Measurements from ENCODE around the gene ADAR. TPM values are rescaled to one million over a fixed set of nuclear protein-coding genes. Genes with fewer than 3 reads are reported as not detected.

ADAR gene
- total and polyA plus RNA-seq, 8 donors, result 136 to 197 (median 151) TPM

DNA sequence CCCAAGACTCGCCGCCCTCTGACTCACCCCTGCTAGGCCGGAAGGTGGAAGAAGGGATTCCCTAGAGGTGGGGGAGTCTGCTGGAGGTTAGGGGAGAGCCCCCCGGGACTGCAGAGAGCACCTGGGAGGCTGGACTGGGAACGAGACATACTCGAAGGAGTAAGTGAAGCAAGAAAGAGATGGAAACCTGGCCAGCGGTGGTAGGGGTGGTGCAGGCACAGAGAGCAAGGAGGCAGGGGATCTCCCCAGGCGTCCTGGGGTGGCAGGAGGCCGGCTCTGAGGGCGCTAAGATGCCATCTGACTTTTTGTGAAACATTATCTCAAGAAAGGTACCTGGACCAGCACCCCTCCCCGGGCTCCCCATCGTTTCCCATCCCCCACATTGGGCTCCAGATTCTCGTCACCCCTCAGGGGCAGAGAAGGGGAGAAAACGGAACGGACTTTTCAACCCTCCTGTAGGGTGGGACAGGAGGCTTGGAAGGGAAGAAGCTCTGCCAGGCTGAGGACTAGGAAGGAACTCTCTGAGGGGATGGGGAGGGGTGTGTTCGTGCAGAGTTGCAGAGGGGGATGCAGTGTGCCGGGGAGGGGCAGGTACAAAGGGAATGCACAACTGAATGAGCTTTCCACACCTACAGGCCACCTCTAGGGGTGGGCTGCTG is 39.7 kb downstream of the ADAR start:
- intact Hi-C loops (cut with DNase I), result loop anchor here in 1 of 2 donors (10.0 kb wide), 1 partner anchor 307 kb away; the partner anchor contains the start of gene KCNN3
- Histone ChIP-seq H3K27ac (no peak overlapping the region), H3K9me3 (no peaks in the 10 kb centered on the region), H3K27me3 (peaks cover 12 to 50% of the 10 kb centered on the region in 2 donors), H3K36me3 (no peaks in the 10 kb centered on the region), H3K4me1 (peaks cover 3 to 9% of the 10 kb centered on the region in 2 donors), H3K4me3 (no peak overlapping the region)
- TF ChIP-seq, protein P1, sequence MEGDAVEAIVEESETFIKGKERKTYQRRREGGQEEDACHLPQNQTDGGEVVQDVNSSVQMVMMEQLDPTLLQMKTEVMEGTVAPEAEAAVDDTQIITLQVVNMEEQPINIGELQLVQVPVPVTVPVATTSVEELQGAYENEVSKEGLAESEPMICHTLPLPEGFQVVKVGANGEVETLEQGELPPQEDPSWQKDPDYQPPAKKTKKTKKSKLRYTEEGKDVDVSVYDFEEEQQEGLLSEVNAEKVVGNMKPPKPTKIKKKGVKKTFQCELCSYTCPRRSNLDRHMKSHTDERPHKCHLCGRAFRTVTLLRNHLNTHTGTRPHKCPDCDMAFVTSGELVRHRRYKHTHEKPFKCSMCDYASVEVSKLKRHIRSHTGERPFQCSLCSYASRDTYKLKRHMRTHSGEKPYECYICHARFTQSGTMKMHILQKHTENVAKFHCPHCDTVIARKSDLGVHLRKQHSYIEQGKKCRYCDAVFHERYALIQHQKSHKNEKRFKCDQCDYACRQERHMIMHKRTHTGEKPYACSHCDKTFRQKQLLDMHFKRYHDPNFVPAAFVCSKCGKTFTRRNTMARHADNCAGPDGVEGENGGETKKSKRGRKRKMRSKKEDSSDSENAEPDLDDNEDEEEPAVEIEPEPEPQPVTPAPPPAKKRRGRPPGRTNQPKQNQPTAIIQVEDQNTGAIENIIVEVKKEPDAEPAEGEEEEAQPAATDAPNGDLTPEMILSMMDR (IDR thresholded peaks at IDR 0.05), result no peak
- ATAC-seq (no peak), DNase-seq (no peak)

- Histone ChIP-seq H3K4me3 (no peak within 1 kb of the TSS), H3K27me3 (peaks cover 12 to 45% of the 10 kb centered on the region in 2 donors), H3K36me3 (no peaks in the 10 kb centered on the region), H3K9me3 (no peaks in the 10 kb centered on the region), H3K4me1 (peaks cover 3 to 9% of the 10 kb centered on the region in 2 donors), H3K27ac (no peak within 1 kb of the TSS)
- DNase-seq (peak; percentile 36 to 94 (median 59)), ATAC-seq (peak; percentile 100)
- intact Hi-C loops (cut with DNase I), result loop anchor here in 1 of 2 donors (10.0 kb wide), 1 partner anchor 307 kb away; the partner anchor contains the start of gene KCNN3
- TF ChIP-seq, protein P1 (IDR thresholded peaks at IDR 0.05), result no peak
Observed at GRCh38 chr1:154567386-154568156, 40.4 kb downstream of the ADAR start, which contains the start of gene CHRNB2. TSS of gene CHRNB2 (plus strand) at chr1:154567778. CDS start at chr1:154568045, 267 bp downstream.

- H3K4me3 ChIP-seq, result no peak overlapping the region
- no peaks in the 10 kb centered on the region for H3K9me3 ChIP-seq
- DNase-seq (no peak), ATAC-seq (no peak)
- H3K27me3 ChIP-seq, result peaks cover 12 to 45% of the 10 kb centered on the region in 2 donors
- intact Hi-C loops (cut with DNase I), result loop anchor here in 1 of 2 donors (10.0 kb wide), 1 partner anchor 309 kb away; the partner anchor contains the start of gene KCNN3
- TF ChIP-seq, protein P1 (IDR thresholded peaks at IDR 0.05), result no peak
- no peak overlapping the region for H3K27ac ChIP-seq
- H3K4me1 ChIP-seq, result peaks cover 3 to 9% of the 10 kb centered on the region in 2 donors
- H3K36me3 ChIP-seq, result no peaks in the 10 kb centered on the region
Observed at GRCh38 chr1:154565876-154566275, 42.1 kb downstream of the ADAR start.

- peak overlapping the region; percentile 41 to 92 for H3K4me3 ChIP-seq
- H3K27ac ChIP-seq, result peak overlapping the region; percentile 88 to 93
- ATAC-seq (peak; percentile 86), DNase-seq (peak; percentile 83 to 92 (median 88))
- intact Hi-C loops (cut with DNase I), result loop anchor here in 1 of 2 donors (10.0 kb wide), 1 partner anchor 315 kb away; the partner anchor contains the start of gene KCNN3
- TF ChIP-seq, protein P1 (IDR thresholded peaks at IDR 0.05), result peak; percentile 95 to 96
- no peaks in the 10 kb centered on the region for H3K27me3 ChIP-seq
- peaks cover 0 to 13% of the 10 kb centered on the region in 2 donors for H3K36me3 ChIP-seq
- no peaks in the 10 kb centered on the region for H3K9me3 ChIP-seq
- H3K4me1 ChIP-seq, result peaks cover 5 to 29% of the 10 kb centered on the region in 2 donors
Observed at GRCh38 chr1:154559466-154560044, 48.4 kb downstream of the ADAR start.

Data from left lung (tissue), 10 donors.